Activated CD4-positive, alpha-beta T cell treated with anti-CD3 and anti-CD28 coated beads, Interleukin-2, amount 10 ng/mL, durations not matched to agents 7 days and 5 days (primary cell): Measurements from ENCODE around the gene MPP1. TPM values are rescaled to one million over a fixed set of nuclear protein-coding genes. Genes with fewer than 3 reads are reported as not detected.
A peak's percentile ranks its signal among the peaks of the same experiment; 100 is the strongest.

ENCODE experiments used
- CTCF ChIA-PET: fragments of 350-600 bp; sonication (Branson Sonifier 250); formaldehyde crosslinking; loops from one replicate; lab custom pipeline; 2021; ENCODE audit warnings: antibody characterized with exemption; lab: Charles Lee
- POLR2A ChIA-PET: fragments of 350-600 bp; sonication (Branson Sonifier 250); formaldehyde crosslinking; loops from one replicate; lab custom pipeline; 2021; ENCODE audit warnings: antibody characterized with exemption; lab: Charles Lee
- DNase-seq: peaks from one replicate; pipeline ENCODE4 v3.0.0-alpha.2; 2020
- H3K27ac Mint-ChIP-seq: one replicate; pipeline ENCODE4 v1.8.0; 2021; ENCODE audit warnings: mild to moderate bottlenecking, moderate library complexity, mixed read lengths
- H3K27me3 Mint-ChIP-seq: one replicate; pipeline ENCODE4 v1.8.0; 2021; ENCODE audit warnings: mixed read lengths
- H3K36me3 Mint-ChIP-seq: one replicate; pipeline ENCODE4 v1.8.0; 2021; ENCODE audit warnings: low read depth, mixed read lengths
- H3K4me1 Mint-ChIP-seq: one replicate; pipeline ENCODE4 v1.8.0; 2021; ENCODE audit warnings: mixed read lengths
- H3K4me3 Mint-ChIP-seq: one replicate; pipeline ENCODE4 v1.8.0; 2021; ENCODE audit warnings: mild to moderate bottlenecking, moderate library complexity, mixed read lengths
- H3K9me3 Mint-ChIP-seq: one replicate; pipeline ENCODE4 v1.8.0; 2021; ENCODE audit warnings: mixed read lengths
- total RNA-seq, 2 experiments: library from RNA; stranded (reverse); gene quantifications; one replicate each; pipeline ENCODE4 v1.2.3, GENCODE V29; 2021

Gene MPP1
- total RNA-seq, 2 experiments from 2014 or later = 45.0 to 48.6 TPM

GRCh38 chrX:154784149-154784995 lies 20.9 kb downstream of the MPP1 start:
- H3K4me3 Mint-ChIP-seq = peak overlapping the region; percentile 54
- H3K36me3 Mint-ChIP-seq = peaks cover 39% of the 10 kb centered on the region
- no peaks in the 10 kb centered on the region for H3K27me3 Mint-ChIP-seq
- H3K27ac Mint-ChIP-seq = peak overlapping the region; percentile 79
- no peaks in the 10 kb centered on the region for H3K9me3 Mint-ChIP-seq
- H3K4me1 Mint-ChIP-seq = peaks cover 34% of the 10 kb centered on the region
- POLR2A ChIA-PET = interaction anchor here (0.6 kb wide), 1 partner anchor 21 kb away, joined by 3 read pairs; no protein-coding TSS in a partner anchor
- CTCF ChIA-PET = interaction anchor here (1.4 kb wide), 1 partner anchor 8 kb away, joined by 5 read pairs; no protein-coding TSS in a partner anchor
- DNase-seq = no peak

- DNase-seq = no peak
- ChIA-PET CTCF (no interaction called here), POLR2A (no interaction called here)
- H3K36me3 Mint-ChIP-seq = peaks cover 44% of the 10 kb centered on the region
- peaks cover 36% of the 10 kb centered on the region for H3K4me1 Mint-ChIP-seq
- H3K27ac Mint-ChIP-seq = no peak overlapping the region
- H3K4me3 Mint-ChIP-seq = no peak overlapping the region
- no peaks in the 10 kb centered on the region for H3K27me3 Mint-ChIP-seq
- no peaks in the 10 kb centered on the region for H3K9me3 Mint-ChIP-seq
Observed at GRCh38 chrX:154780968-154781367, 24.3 kb downstream of the MPP1 start.

GRCh38 chrX:154779261-154779660 lies 26.0 kb downstream of the MPP1 start:
- CTCF ChIA-PET = interaction anchor here (0.7 to 1.9 kb wide), 3 partner anchors 11 to 21 kb away, joined by 3 to 6 read pairs (median 4); no protein-coding TSS in a partner anchor
- no peaks in the 10 kb centered on the region for H3K27me3 Mint-ChIP-seq
- H3K27ac Mint-ChIP-seq = no peak overlapping the region
- peaks cover 45% of the 10 kb centered on the region for H3K36me3 Mint-ChIP-seq
- H3K4me3 Mint-ChIP-seq = no peak overlapping the region
- POLR2A ChIA-PET = no interaction called here
- no peaks in the 10 kb centered on the region for H3K9me3 Mint-ChIP-seq
- H3K4me1 Mint-ChIP-seq = peaks cover 26% of the 10 kb centered on the region
- DNase-seq = no peak

GRCh38 chrX:154776753-154777152 lies 28.5 kb downstream of the MPP1 start:
- Mint-ChIP-seq H3K27me3 (no peaks in the 10 kb centered on the region), H3K4me3 (no peak overlapping the region), H3K27ac (no peak overlapping the region), H3K9me3 (no peaks in the 10 kb centered on the region), H3K36me3 (peaks cover 46% of the 10 kb centered on the region), H3K4me1 (peaks cover 22% of the 10 kb centered on the region)
- no peak for DNase-seq
- CTCF ChIA-PET = interaction anchor here (1.4 kb wide), 1 partner anchor 9 kb away, joined by 5 read pairs; no protein-coding TSS in a partner anchor
- POLR2A ChIA-PET = no interaction called here

GRCh38 chrX:154775419-154776349 lies 29.6 kb downstream of the MPP1 start:
- Mint-ChIP-seq H3K4me3 (no peak overlapping the region), H3K27me3 (no peaks in the 10 kb centered on the region), H3K4me1 (peaks cover 23% of the 10 kb centered on the region), H3K27ac (peak overlapping the region; percentile 54), H3K36me3 (peaks cover 48% of the 10 kb centered on the region), H3K9me3 (no peaks in the 10 kb centered on the region)
- POLR2A ChIA-PET = no interaction called here
- no peak for DNase-seq
- CTCF ChIA-PET = interaction anchor here (1.4 kb wide), 1 partner anchor 10 kb away, joined by 5 read pairs; no protein-coding TSS in a partner anchor

GRCh38 chrX:154774622-154775021 lies 30.7 kb downstream of the MPP1 start:
- H3K4me3 Mint-ChIP-seq = no peak overlapping the region
- no peak overlapping the region for H3K27ac Mint-ChIP-seq
- ChIA-PET CTCF (no interaction called here), POLR2A (no interaction called here)
- H3K36me3 Mint-ChIP-seq = peaks cover 53% of the 10 kb centered on the region
- H3K27me3 Mint-ChIP-seq = no peaks in the 10 kb centered on the region
- H3K4me1 Mint-ChIP-seq = peaks cover 23% of the 10 kb centered on the region
- no peaks in the 10 kb centered on the region for H3K9me3 Mint-ChIP-seq
- no peak for DNase-seq

- peaks cover 22% of the 10 kb centered on the region for H3K36me3 Mint-ChIP-seq
- peak within 1 kb of the TSS; percentile 97 for H3K27ac Mint-ChIP-seq
- POLR2A ChIA-PET = interaction anchor here (1.2 kb wide), 1 partner anchor 22 kb away, joined by 3 read pairs; no protein-coding TSS in a partner anchor
Observed at GRCh38 chrX:154762537-154763296, 42.6 kb downstream of the MPP1 start, which contains the start of gene DKC1. Gene DKC1, plus strand, starts transcription at chrX:154762864. Its CDS starts 102 bp downstream, at chrX:154762966.

GRCh38 chrX:154761977-154762536 lies 43.2 kb downstream of the MPP1 start:
- Mint-ChIP-seq H3K4me3 (peak overlapping the region; percentile 85), H3K27me3 (no peaks in the 10 kb centered on the region), H3K36me3 (peaks cover 16% of the 10 kb centered on the region), H3K27ac (peak overlapping the region; percentile 97), H3K9me3 (no peaks in the 10 kb centered on the region), H3K4me1 (peaks cover 28% of the 10 kb centered on the region)
- POLR2A ChIA-PET = no interaction called here
- CTCF ChIA-PET = interaction anchor here (0.6 to 1.5 kb wide), 6 partner anchors 12 to 71 kb away, joined by 3 to 5 read pairs (median 3); no protein-coding TSS in a partner anchor
- DNase-seq = peak; percentile 12

More at GRCh38 chrX:154762537-154763296, 42.6 kb downstream of the MPP1 start, which contains the start of gene DKC1:
- DNase-seq = peak; percentile 95
- Mint-ChIP-seq H3K4me1 (peaks cover 28% of the 10 kb centered on the region), H3K9me3 (no peaks in the 10 kb centered on the region), H3K4me3 (peak within 1 kb of the TSS; percentile 85), H3K27me3 (no peaks in the 10 kb centered on the region)
- CTCF ChIA-PET = interaction anchor here (0.6 to 1.5 kb wide), 6 partner anchors 11 to 71 kb away, joined by 3 to 5 read pairs (median 3); no protein-coding TSS in a partner anchor

GRCh38 chrX:154758696-154759095 lies 46.6 kb downstream of the MPP1 start:
- peaks cover 15% of the 10 kb centered on the region for H3K4me1 Mint-ChIP-seq
- H3K27ac Mint-ChIP-seq = no peak overlapping the region
- DNase-seq = no peak
- CTCF ChIA-PET = no interaction called here
- no peaks in the 10 kb centered on the region for H3K9me3 Mint-ChIP-seq
- POLR2A ChIA-PET = no interaction called here
- H3K4me3 Mint-ChIP-seq = no peak overlapping the region
- no peaks in the 10 kb centered on the region for H3K27me3 Mint-ChIP-seq
- H3K36me3 Mint-ChIP-seq = no peaks in the 10 kb centered on the region

- CTCF ChIA-PET = interaction anchor here (0.8 kb wide), 1 partner anchor 12 kb away, joined by 3 read pairs; no protein-coding TSS in a partner anchor
- Mint-ChIP-seq H3K4me1 (peaks cover 25% of the 10 kb centered on the region), H3K36me3 (no peaks in the 10 kb centered on the region), H3K4me3 (peak overlapping the region; percentile 49), H3K27ac (peak overlapping the region; percentile 68), H3K9me3 (no peaks in the 10 kb centered on the region), H3K27me3 (peaks cover 2% of the 10 kb centered on the region)
- POLR2A ChIA-PET = no interaction called here
- no peak for DNase-seq
Observed at GRCh38 chrX:154751669-154752271, 53.5 kb downstream of the MPP1 start.

- H3K9me3 Mint-ChIP-seq = no peaks in the 10 kb centered on the region
- no peak overlapping the region for H3K27ac Mint-ChIP-seq
- DNase-seq = no peak
- CTCF ChIA-PET = interaction anchor here (0.6 to 1.3 kb wide), 2 partner anchors 11 to 33 kb away, joined by 3 read pairs; no protein-coding TSS in a partner anchor
- POLR2A ChIA-PET = no interaction called here
- H3K4me1 Mint-ChIP-seq = peaks cover 25% of the 10 kb centered on the region
- H3K4me3 Mint-ChIP-seq = peak overlapping the region; percentile 49
- H3K27me3 Mint-ChIP-seq = peaks cover 2% of the 10 kb centered on the region
- peaks cover under 1% of the 10 kb centered on the region for H3K36me3 Mint-ChIP-seq
Observed at GRCh38 chrX:154751203-154751668, 54.0 kb downstream of the MPP1 start.
